ENCODE measurements around the gene METTL8. TPM values are rescaled to one million over a fixed set of nuclear protein-coding genes. Genes with fewer than 3 reads are reported as not detected.

Gene METTL8
- total and polyA plus RNA-seq, 2 experiments from 2014 or later, result 16.8 to 30.5 TPM

DNA sequence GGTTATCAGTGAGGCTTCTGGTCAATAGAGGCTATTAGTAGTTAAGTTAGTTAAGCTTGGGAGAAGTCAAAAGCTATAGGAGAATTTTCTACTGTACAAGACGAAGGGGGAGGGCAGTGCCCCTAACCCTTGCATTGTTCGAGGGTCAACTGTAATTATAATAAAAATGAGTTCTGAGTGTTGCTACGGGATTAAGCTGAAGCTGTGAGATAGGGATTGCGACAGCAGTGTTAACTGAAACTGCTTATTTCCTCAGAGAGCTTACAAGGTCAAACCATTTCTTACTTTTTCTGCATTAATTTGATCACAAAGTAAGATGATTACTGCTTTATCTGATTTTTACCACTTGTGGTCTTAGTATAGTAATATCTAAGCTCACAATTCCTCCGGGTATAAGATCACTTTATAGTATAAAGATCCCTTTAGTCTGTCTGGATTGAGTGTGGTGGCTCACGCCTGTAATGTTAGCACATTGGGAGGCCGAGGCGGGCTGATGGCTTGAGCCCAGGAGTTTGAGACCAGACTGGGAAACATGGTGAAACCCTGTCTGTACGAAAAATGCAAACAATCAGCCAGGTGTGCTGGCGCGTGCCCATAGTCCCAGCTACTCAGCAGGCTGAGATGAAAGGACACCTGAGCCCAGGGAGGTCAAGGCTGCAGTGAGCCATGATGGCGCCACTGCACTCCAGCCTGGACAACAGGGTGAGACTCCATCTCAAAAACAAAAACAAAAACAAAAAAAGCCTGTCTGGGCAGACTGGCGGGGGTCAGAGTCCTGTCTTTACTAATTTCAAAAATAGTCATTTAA, 153.6 kb downstream of the METTL8 start:
- 89% methylated on average over 13 of the region's 13 CpGs for WGBS (ENCODE audit: low lambda C conversion rate, missing lambda C conversion rate)
- Histone ChIP-seq H3K4me3 (no peak overlapping the region), H3K4me2 (no peak overlapping the region), H2AFZ (no peak overlapping the region), H3K9me3 (ENCODE audit: low read depth) (no peaks in the 10 kb centered on the region), H3K27ac (no peak overlapping the region), H3K79me2 (no peaks in the 10 kb centered on the region), H3K36me3 (replicated peaks; ENCODE audit: insufficient read depth, low read depth) (no peaks in the 10 kb centered on the region), H3K4me1 (ENCODE audit: insufficient read depth) (no peaks in the 10 kb centered on the region), H3K9me2 (replicated peaks; ENCODE audit: insufficient read depth) (no peaks in the 10 kb centered on the region), H3K27me3 (no peaks in the 10 kb centered on the region), H4K20me1 (ENCODE audit: insufficient read depth, poor library complexity, severe bottlenecking) (no peaks in the 10 kb centered on the region)
- DNase-seq (ENCODE audit: low spot score), result no peak
- TF ChIP-seq, protein P1, sequence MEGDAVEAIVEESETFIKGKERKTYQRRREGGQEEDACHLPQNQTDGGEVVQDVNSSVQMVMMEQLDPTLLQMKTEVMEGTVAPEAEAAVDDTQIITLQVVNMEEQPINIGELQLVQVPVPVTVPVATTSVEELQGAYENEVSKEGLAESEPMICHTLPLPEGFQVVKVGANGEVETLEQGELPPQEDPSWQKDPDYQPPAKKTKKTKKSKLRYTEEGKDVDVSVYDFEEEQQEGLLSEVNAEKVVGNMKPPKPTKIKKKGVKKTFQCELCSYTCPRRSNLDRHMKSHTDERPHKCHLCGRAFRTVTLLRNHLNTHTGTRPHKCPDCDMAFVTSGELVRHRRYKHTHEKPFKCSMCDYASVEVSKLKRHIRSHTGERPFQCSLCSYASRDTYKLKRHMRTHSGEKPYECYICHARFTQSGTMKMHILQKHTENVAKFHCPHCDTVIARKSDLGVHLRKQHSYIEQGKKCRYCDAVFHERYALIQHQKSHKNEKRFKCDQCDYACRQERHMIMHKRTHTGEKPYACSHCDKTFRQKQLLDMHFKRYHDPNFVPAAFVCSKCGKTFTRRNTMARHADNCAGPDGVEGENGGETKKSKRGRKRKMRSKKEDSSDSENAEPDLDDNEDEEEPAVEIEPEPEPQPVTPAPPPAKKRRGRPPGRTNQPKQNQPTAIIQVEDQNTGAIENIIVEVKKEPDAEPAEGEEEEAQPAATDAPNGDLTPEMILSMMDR (IDR thresholded peaks at IDR 0.05; ENCODE audit: poor library complexity), result no peak
- no peak for TF ChIP-seq EZH2phosphoT487 (IDR thresholded peaks at IDR 0.05; ENCODE audit: low read depth, severe bottlenecking, unreplicated experiment)
- TF ChIP-seq EZH2 (IDR thresholded peaks at IDR 0.05; ENCODE audit: borderline replicate concordance), result no peak

DNA sequence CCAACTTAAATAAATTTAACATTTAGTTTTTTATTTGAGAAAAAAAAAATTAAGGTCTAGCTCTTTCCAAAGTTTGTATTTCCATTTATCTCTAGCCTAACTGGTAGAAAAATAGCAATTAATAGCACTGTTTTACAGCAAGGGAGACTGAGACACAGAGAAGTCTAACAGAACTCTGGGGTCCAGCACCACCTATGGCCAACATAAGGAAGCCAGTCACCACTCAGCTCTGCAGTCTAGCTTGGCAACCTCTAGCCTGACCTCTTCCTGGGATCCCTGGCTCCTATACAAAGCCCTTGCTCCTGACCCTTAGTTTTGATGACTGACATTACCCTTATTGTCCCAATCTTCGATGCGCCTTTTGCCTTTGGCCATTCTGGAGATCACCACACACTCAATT, 159.0 kb downstream of the METTL8 start:
- 98% methylated on average over 2 of the region's 2 CpGs for WGBS (ENCODE audit: low lambda C conversion rate, missing lambda C conversion rate)
- no peaks in the 10 kb centered on the region for H4K20me1 ChIP-seq (ENCODE audit: insufficient read depth, poor library complexity, severe bottlenecking)

DNA sequence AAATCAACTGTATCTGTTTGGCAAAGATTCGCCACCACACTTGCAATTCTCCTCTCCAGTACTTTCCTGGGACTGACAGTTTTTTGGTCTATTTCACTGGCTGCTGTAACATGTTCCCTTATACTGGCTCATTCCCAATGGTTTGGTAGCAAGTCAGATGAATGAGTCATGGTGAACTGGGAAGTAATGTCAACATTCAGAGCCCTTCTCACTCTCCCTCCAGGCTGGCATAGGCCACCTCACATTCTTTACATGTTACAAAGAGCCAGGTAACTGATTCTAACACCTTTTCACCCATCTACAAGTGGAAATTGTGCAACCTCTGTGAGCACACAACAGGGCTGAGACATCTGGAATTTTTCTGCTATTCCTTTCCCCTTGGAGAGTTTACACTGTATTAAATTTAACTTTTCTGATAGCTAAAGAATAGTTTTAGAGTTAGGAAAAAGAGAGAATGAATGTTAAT, 161.8 kb downstream of the METTL8 start:
- TF ChIP-seq EZH2 (IDR thresholded peaks at IDR 0.05; ENCODE audit: borderline replicate concordance), result no peak
- TF ChIP-seq, protein P1 (IDR thresholded peaks at IDR 0.05; ENCODE audit: poor library complexity), result no peak
- no peak for TF ChIP-seq EZH2phosphoT487 (IDR thresholded peaks at IDR 0.05; ENCODE audit: low read depth, severe bottlenecking, unreplicated experiment)
- no peaks in the 10 kb centered on the region for H4K20me1 ChIP-seq (ENCODE audit: insufficient read depth, poor library complexity, severe bottlenecking)
- no peak overlapping the region for H3K4me2 ChIP-seq
- no peaks in the 10 kb centered on the region for H3K79me2 ChIP-seq
- WGBS (ENCODE audit: low lambda C conversion rate, missing lambda C conversion rate), result 70% methylated on average over 1 of the region's 1 CpG
- H3K4me3 ChIP-seq, result no peak overlapping the region
- H3K27ac ChIP-seq, result no peak overlapping the region
- H3K4me1 ChIP-seq (ENCODE audit: insufficient read depth), result no peaks in the 10 kb centered on the region
- H2AFZ ChIP-seq, result no peak overlapping the region
- H3K9me3 ChIP-seq (ENCODE audit: low read depth), result no peaks in the 10 kb centered on the region
- no peaks in the 10 kb centered on the region for H3K36me3 ChIP-seq (replicated peaks; ENCODE audit: insufficient read depth, low read depth)
- DNase-seq (ENCODE audit: low spot score), result peak; percentile 69
- no peaks in the 10 kb centered on the region for H3K27me3 ChIP-seq
- no peaks in the 10 kb centered on the region for H3K9me2 ChIP-seq (replicated peaks; ENCODE audit: insufficient read depth)

More for the DNA sequence above, 159.0 kb downstream of the METTL8 start:
- DNase-seq (ENCODE audit: low spot score), result no peak
- no peak overlapping the region for H3K27ac ChIP-seq
- H3K4me2 ChIP-seq, result no peak overlapping the region
- H3K9me3 ChIP-seq (ENCODE audit: low read depth), result no peaks in the 10 kb centered on the region
- no peak overlapping the region for H2AFZ ChIP-seq
- H3K27me3 ChIP-seq, result no peaks in the 10 kb centered on the region
- H3K4me1 ChIP-seq (ENCODE audit: insufficient read depth), result no peaks in the 10 kb centered on the region
- H3K36me3 ChIP-seq (replicated peaks; ENCODE audit: insufficient read depth, low read depth), result no peaks in the 10 kb centered on the region
- H3K4me3 ChIP-seq, result no peak overlapping the region
- TF ChIP-seq EZH2phosphoT487 (IDR thresholded peaks at IDR 0.05; ENCODE audit: low read depth, severe bottlenecking, unreplicated experiment) (no peak), EZH2 (IDR thresholded peaks at IDR 0.05; ENCODE audit: borderline replicate concordance) (no peak)
- TF ChIP-seq, protein P1 (IDR thresholded peaks at IDR 0.05; ENCODE audit: poor library complexity), result no peak
- no peaks in the 10 kb centered on the region for H3K79me2 ChIP-seq
- H3K9me2 ChIP-seq (replicated peaks; ENCODE audit: insufficient read depth), result no peaks in the 10 kb centered on the region
